Measurements from ENCODE around the gene AKR1C4.
"Not testable (repeated sequence)": the region's sequence is repeated elsewhere in the genome, so short reads cannot be mapped to it uniquely, and the experiment has no call there.

AKR1C4 gene

GRCh38 chr10:5165738-5166137 is 30.9 kb upstream of the AKR1C4 start:
- no peak overlapping the region for H3K27ac ChIP-seq (ENCODE audit: low read depth, low read length)
- H3K9ac ChIP-seq (ENCODE audit: low read length in 5 of 5): no peak overlapping the region
- peaks cover 3 to 25% (median 4%) of the 10 kb centered on the region in 5 donors for H3K36me3 ChIP-seq (ENCODE audit: control insufficient read depth in 5 of 5, insufficient read depth in 5 of 5, low read length in 5 of 5)
- no peak overlapping the region for H3K4me3 ChIP-seq (ENCODE audit: low read depth in 1 of 5, low read length in 5 of 5)
- no peaks in the 10 kb centered on the region for H3K4me1 ChIP-seq (ENCODE audit: control insufficient read depth in 5 of 5, insufficient read depth in 5 of 5, low read length in 5 of 5)
- peaks cover 18 to 48% (median 28%) of the 10 kb centered on the region in 5 donors for H3K9me3 ChIP-seq (ENCODE audit: control insufficient read depth in 5 of 5, low read length in 5 of 5)
- H3K27me3 ChIP-seq (ENCODE audit: control insufficient read depth in 5 of 5, insufficient read depth in 4 of 5, low read length in 5 of 5): no peaks in the 10 kb centered on the region

- H3K9ac ChIP-seq (ENCODE audit: low read length in 5 of 5): no peak overlapping the region
- no peaks in the 10 kb centered on the region for H3K27me3 ChIP-seq (ENCODE audit: control insufficient read depth in 5 of 5, insufficient read depth in 4 of 5, low read length in 5 of 5)
- no peak overlapping the region for H3K27ac ChIP-seq (ENCODE audit: low read depth, low read length)
- peaks cover 0 to 8% (median 0%) of the 10 kb centered on the region in 5 donors for H3K36me3 ChIP-seq (ENCODE audit: control insufficient read depth in 5 of 5, insufficient read depth in 5 of 5, low read length in 5 of 5)
- no peaks in the 10 kb centered on the region for H3K4me1 ChIP-seq (ENCODE audit: control insufficient read depth in 5 of 5, insufficient read depth in 5 of 5, low read length in 5 of 5)
- H3K9me3 ChIP-seq (ENCODE audit: control insufficient read depth in 5 of 5, low read length in 5 of 5): peaks cover 10 to 38% (median 23%) of the 10 kb centered on the region in 5 donors
- no peak overlapping the region for H3K4me3 ChIP-seq (ENCODE audit: low read depth in 1 of 5, low read length in 5 of 5)
Measured at GRCh38 chr10:5168897-5169420, 27.7 kb upstream of the AKR1C4 start.

GRCh38 chr10:5175581-5175980 is 21.1 kb upstream of the AKR1C4 start:
- not testable (repeated sequence) for H3K4me3 ChIP-seq (ENCODE audit: low read depth in 1 of 5, low read length in 5 of 5); H3K9me3 ChIP-seq (ENCODE audit: control insufficient read depth in 5 of 5, low read length in 5 of 5); H3K27ac ChIP-seq (ENCODE audit: low read depth, low read length); H3K27me3 ChIP-seq (ENCODE audit: control insufficient read depth in 5 of 5, insufficient read depth in 4 of 5, low read length in 5 of 5); H3K36me3 ChIP-seq (ENCODE audit: control insufficient read depth in 5 of 5, insufficient read depth in 5 of 5, low read length in 5 of 5); H3K4me1 ChIP-seq (ENCODE audit: control insufficient read depth in 5 of 5, insufficient read depth in 5 of 5, low read length in 5 of 5); H3K9ac ChIP-seq (ENCODE audit: low read length in 5 of 5)

GRCh38 chr10:5180503-5180902 is 16.1 kb upstream of the AKR1C4 start:
- not testable (repeated sequence) for H3K4me3 ChIP-seq (ENCODE audit: low read depth in 1 of 5, low read length in 5 of 5); H3K9ac ChIP-seq (ENCODE audit: low read length in 5 of 5); H3K27me3 ChIP-seq (ENCODE audit: control insufficient read depth in 5 of 5, insufficient read depth in 4 of 5, low read length in 5 of 5); H3K36me3 ChIP-seq (ENCODE audit: control insufficient read depth in 5 of 5, insufficient read depth in 5 of 5, low read length in 5 of 5); H3K27ac ChIP-seq (ENCODE audit: low read depth, low read length); H3K9me3 ChIP-seq (ENCODE audit: control insufficient read depth in 5 of 5, low read length in 5 of 5)
- peaks cover 7 to 20% (median 11%) of the 10 kb centered on the region in 5 donors for H3K4me1 ChIP-seq (ENCODE audit: control insufficient read depth in 5 of 5, insufficient read depth in 5 of 5, low read length in 5 of 5)

GRCh38 chr10:5183923-5184322 is 12.7 kb upstream of the AKR1C4 start:
- no peaks in the 10 kb centered on the region for H3K27me3 ChIP-seq (ENCODE audit: control insufficient read depth in 5 of 5, insufficient read depth in 4 of 5, low read length in 5 of 5)

GRCh38 chr10:5184987-5185775 is 11.5 kb upstream of the AKR1C4 start, which contains the start of gene AKR1C8:
Gene AKR1C8, minus strand, starts transcription at chr10:5185150. Its CDS starts 46 bp downstream, at chr10:5185104.
- Histone ChIP-seq H3K9me3 (ENCODE audit: control insufficient read depth in 5 of 5, low read length in 5 of 5) (no peaks in the 10 kb centered on the region), H3K36me3 (ENCODE audit: control insufficient read depth in 5 of 5, insufficient read depth in 5 of 5, low read length in 5 of 5) (no peaks in the 10 kb centered on the region), H3K27ac (ENCODE audit: low read depth, low read length) (peak within 1 kb of the TSS; percentile 84), H3K9ac (ENCODE audit: low read length in 5 of 5) (peak within 1 kb of the TSS in 4 of 5 donors; percentile 23 to 52 (median 28)), H3K4me1 (ENCODE audit: control insufficient read depth in 5 of 5, insufficient read depth in 5 of 5, low read length in 5 of 5) (peaks cover 9 to 42% (median 28%) of the 10 kb centered on the region in 5 donors), H3K27me3 (ENCODE audit: control insufficient read depth in 5 of 5, insufficient read depth in 4 of 5, low read length in 5 of 5) (no peaks in the 10 kb centered on the region), H3K4me3 (ENCODE audit: low read depth in 1 of 5, low read length in 5 of 5) (peak within 1 kb of the TSS in 4 of 5 donors; percentile 13 to 59 (median 40))

More at GRCh38 chr10:5183923-5184322, 12.7 kb upstream of the AKR1C4 start:
- Histone ChIP-seq H3K4me1 (ENCODE audit: control insufficient read depth in 5 of 5, insufficient read depth in 5 of 5, low read length in 5 of 5) (peaks cover 9 to 42% (median 28%) of the 10 kb centered on the region in 5 donors), H3K27ac (ENCODE audit: low read depth, low read length) (no peak overlapping the region), H3K9ac (ENCODE audit: low read length in 5 of 5) (no peak overlapping the region), H3K36me3 (ENCODE audit: control insufficient read depth in 5 of 5, insufficient read depth in 5 of 5, low read length in 5 of 5) (no peaks in the 10 kb centered on the region), H3K9me3 (ENCODE audit: control insufficient read depth in 5 of 5, low read length in 5 of 5) (no peaks in the 10 kb centered on the region), H3K4me3 (ENCODE audit: low read depth in 1 of 5, low read length in 5 of 5) (no peak overlapping the region)

GRCh38 chr10:5187867-5188266 is 8.8 kb upstream of the AKR1C4 start:
- peaks cover 9 to 42% (median 28%) of the 10 kb centered on the region in 5 donors for H3K4me1 ChIP-seq (ENCODE audit: control insufficient read depth in 5 of 5, insufficient read depth in 5 of 5, low read length in 5 of 5)
- H3K9ac ChIP-seq (ENCODE audit: low read length in 5 of 5): no peak overlapping the region
- H3K36me3 ChIP-seq (ENCODE audit: control insufficient read depth in 5 of 5, insufficient read depth in 5 of 5, low read length in 5 of 5): no peaks in the 10 kb centered on the region
- no peak overlapping the region for H3K4me3 ChIP-seq (ENCODE audit: low read depth in 1 of 5, low read length in 5 of 5)
- peak overlapping the region; percentile 43 for H3K27ac ChIP-seq (ENCODE audit: low read depth, low read length)
- no peaks in the 10 kb centered on the region for H3K9me3 ChIP-seq (ENCODE audit: control insufficient read depth in 5 of 5, low read length in 5 of 5)
- H3K27me3 ChIP-seq (ENCODE audit: control insufficient read depth in 5 of 5, insufficient read depth in 4 of 5, low read length in 5 of 5): no peaks in the 10 kb centered on the region

GRCh38 chr10:5188358-5188757 is 8.3 kb upstream of the AKR1C4 start:
- H3K36me3 ChIP-seq (ENCODE audit: control insufficient read depth in 5 of 5, insufficient read depth in 5 of 5, low read length in 5 of 5): no peaks in the 10 kb centered on the region

GRCh38 chr10:5194431-5194830 is 2.2 kb upstream of the AKR1C4 start:
- no peaks in the 10 kb centered on the region for H3K27me3 ChIP-seq (ENCODE audit: control insufficient read depth in 5 of 5, insufficient read depth in 4 of 5, low read length in 5 of 5)
- H3K36me3 ChIP-seq (ENCODE audit: control insufficient read depth in 5 of 5, insufficient read depth in 5 of 5, low read length in 5 of 5): no peaks in the 10 kb centered on the region
- no peak overlapping the region for H3K4me3 ChIP-seq (ENCODE audit: low read depth in 1 of 5, low read length in 5 of 5)
- no peak overlapping the region for H3K9ac ChIP-seq (ENCODE audit: low read length in 5 of 5)
- H3K9me3 ChIP-seq (ENCODE audit: control insufficient read depth in 5 of 5, low read length in 5 of 5): no peaks in the 10 kb centered on the region
- H3K4me1 ChIP-seq (ENCODE audit: control insufficient read depth in 5 of 5, insufficient read depth in 5 of 5, low read length in 5 of 5): peaks cover 0 to 6% (median 5%) of the 10 kb centered on the region in 5 donors
- no peak overlapping the region for H3K27ac ChIP-seq (ENCODE audit: low read depth, low read length)

More at GRCh38 chr10:5188358-5188757, 8.3 kb upstream of the AKR1C4 start:
- Histone ChIP-seq H3K4me1 (ENCODE audit: control insufficient read depth in 5 of 5, insufficient read depth in 5 of 5, low read length in 5 of 5) (peaks cover 9 to 42% (median 28%) of the 10 kb centered on the region in 5 donors), H3K27ac (ENCODE audit: low read depth, low read length) (peak overlapping the region; percentile 43), H3K9ac (ENCODE audit: low read length in 5 of 5) (peak overlapping the region in 1 of 5 donors; percentile 10), H3K9me3 (ENCODE audit: control insufficient read depth in 5 of 5, low read length in 5 of 5) (no peaks in the 10 kb centered on the region), H3K4me3 (ENCODE audit: low read depth in 1 of 5, low read length in 5 of 5) (no peak overlapping the region), H3K27me3 (ENCODE audit: control insufficient read depth in 5 of 5, insufficient read depth in 4 of 5, low read length in 5 of 5) (no peaks in the 10 kb centered on the region)

- Histone ChIP-seq H3K27me3 (ENCODE audit: control insufficient read depth in 5 of 5, insufficient read depth in 4 of 5, low read length in 5 of 5) (no peaks in the 10 kb centered on the region), H3K27ac (ENCODE audit: low read depth, low read length) (no peak overlapping the region), H3K4me3 (ENCODE audit: low read depth in 1 of 5, low read length in 5 of 5) (no peak overlapping the region)
Measured at GRCh38 chr10:5195727-5196374, 786 bp upstream of the AKR1C4 start.

More at GRCh38 chr10:5195727-5196374, 786 bp upstream of the AKR1C4 start:
- Histone ChIP-seq H3K9ac (ENCODE audit: low read length in 5 of 5) (no peak overlapping the region), H3K36me3 (ENCODE audit: control insufficient read depth in 5 of 5, insufficient read depth in 5 of 5, low read length in 5 of 5) (no peaks in the 10 kb centered on the region), H3K9me3 (ENCODE audit: control insufficient read depth in 5 of 5, low read length in 5 of 5) (no peaks in the 10 kb centered on the region), H3K4me1 (ENCODE audit: control insufficient read depth in 5 of 5, insufficient read depth in 5 of 5, low read length in 5 of 5) (peaks cover 0 to 6% (median 5%) of the 10 kb centered on the region in 5 donors)

All from subcutaneous abdominal adipose tissue (tissue), 5 donors.